T1000 (cell line): ENCODE measurements around the gene MED13.
"Not testable (repeated sequence)": the region's sequence is repeated elsewhere in the genome, so short reads cannot be mapped to it uniquely, and the experiment has no call there.

Experiments used
- DNase-seq: peaks from one replicate; lab custom pipeline; 2025; ENCODE audit warnings: mixed read lengths; lab: John Stamatoyannopoulos, UW

The MED13 gene

GRCh38 chr17:62058611-62059010 is 6.5 kb downstream of the MED13 start:
- no peak for DNase-seq

DNA sequence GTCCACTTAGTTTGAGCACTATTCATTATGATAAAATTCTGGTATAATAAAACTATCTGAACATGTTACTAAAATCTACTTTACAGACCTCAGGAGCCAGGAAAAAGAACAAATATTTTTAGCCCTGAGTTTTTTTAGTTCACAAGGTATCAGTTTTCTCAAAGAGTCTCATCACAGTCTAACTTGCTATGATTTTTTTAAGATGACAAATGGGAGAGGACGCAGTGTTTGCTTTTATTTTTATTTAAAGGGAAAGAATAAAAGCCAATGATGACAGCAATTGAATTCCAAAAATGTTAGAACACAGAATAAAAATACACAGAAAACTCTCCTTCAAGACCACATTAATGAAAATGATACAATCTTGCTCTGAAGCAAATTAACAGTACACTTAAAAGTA is 7.4 kb downstream of the MED13 start:
- DNase-seq: no peak

DNA sequence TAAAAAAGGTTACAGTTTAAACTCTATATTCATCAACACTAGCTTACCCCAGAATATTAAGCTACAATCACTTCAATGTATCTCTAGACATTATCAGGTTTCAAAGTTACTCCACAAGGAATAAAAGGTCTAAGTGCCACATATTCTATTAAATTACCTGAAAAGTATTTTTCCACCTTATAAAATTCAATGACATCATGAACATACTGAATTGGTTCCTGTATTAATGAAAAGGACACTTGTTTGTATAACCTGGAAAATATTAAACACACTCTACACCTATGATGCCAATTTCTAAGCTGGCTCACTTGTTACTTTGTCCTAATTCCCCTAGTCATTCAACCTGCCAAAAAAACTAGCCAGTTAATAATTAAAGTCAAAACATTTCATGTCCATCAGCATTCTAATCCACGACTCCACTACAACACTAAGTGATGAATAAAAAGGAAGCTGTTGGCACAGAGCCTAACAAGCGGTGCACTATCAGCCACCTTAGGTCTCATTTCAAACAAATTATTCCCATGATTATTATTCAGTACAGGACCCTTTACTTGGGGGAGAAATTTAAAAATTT is 12.2 kb downstream of the MED13 start:
- DNase-seq: no peak

GRCh38 chr17:62051053-62051452 is 14.0 kb downstream of the MED13 start:
- DNase-seq: no peak

DNA sequence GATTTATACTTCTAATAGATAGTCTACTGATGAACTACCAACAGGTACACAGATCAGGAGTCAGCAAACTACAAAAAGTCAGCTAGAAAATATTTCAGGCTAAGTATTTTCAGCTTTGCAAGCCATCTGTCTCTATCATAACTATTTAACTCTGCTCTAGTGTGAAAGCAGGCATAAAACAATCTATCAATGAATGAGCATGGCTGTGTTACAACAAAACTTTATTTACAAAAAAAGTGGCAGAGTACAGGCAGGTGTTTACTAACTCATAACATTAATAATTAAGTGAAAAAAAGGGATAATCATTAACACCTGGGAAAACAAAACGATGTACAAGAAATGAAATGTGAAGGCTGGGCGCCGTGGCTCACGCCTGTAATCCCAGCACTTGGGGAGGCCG is 15.8 kb downstream of the MED13 start:
- DNase-seq: no peak

DNA sequence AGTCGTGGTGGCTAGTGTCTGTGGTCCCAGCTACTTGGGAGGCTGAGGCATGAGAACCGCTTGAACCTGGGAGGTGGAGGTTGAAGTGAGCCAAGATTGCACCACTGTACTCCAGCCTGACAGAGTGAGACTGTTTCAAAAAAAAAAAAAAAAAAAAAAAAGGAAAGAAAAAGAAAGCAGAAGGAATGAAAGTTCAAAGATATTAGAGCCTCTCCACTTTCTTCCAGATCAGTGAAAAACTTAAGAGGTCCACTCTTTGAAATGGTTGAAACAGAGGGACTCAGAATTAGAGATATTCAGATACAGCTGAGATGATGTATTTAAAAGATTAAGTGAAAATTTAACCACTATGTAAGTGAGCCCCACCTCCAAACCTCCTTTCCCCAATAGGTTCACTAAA is 16.8 kb downstream of the MED13 start:
- DNase-seq: no peak

- no peak for DNase-seq
Observed at GRCh38 chr17:62045517-62045916, 19.6 kb downstream of the MED13 start.

DNA sequence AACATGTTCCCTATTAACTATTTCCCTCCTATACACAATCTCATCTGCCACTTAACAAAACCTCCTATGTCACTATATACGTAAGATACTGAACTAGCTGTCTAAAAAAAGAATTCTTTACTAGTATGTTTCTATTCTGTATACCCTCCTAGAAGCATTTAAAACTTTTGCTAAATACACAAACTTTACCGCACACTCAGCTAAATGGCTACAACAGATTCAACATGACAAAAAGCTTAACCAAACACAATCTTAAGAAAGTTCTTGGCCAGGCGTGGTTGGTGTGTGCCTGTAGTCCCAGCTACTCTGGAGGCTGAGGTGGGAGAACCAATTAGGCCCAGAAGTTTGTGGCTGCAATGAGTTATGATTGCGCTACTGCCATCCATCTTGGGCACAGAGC is 20.0 kb downstream of the MED13 start:
- DNase-seq: no peak

DNA sequence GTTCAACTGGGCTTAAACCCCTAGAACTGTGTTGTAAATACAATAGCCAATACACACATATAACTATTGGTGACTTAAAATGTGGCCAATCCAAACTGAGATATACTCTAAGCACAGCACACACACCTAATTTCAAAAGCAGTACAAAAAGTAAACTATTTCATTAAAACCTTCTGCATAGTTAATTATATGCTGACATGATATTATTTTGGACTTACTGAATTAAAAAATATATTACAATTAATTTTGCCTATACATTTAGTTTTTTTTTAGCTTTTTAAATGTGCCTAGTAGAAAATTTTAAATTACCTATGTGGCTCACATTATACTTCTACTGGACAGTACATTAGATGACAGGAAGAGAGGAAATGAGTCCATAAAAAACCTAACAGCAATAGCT is 21.5 kb downstream of the MED13 start:
- DNase-seq: no peak

DNA sequence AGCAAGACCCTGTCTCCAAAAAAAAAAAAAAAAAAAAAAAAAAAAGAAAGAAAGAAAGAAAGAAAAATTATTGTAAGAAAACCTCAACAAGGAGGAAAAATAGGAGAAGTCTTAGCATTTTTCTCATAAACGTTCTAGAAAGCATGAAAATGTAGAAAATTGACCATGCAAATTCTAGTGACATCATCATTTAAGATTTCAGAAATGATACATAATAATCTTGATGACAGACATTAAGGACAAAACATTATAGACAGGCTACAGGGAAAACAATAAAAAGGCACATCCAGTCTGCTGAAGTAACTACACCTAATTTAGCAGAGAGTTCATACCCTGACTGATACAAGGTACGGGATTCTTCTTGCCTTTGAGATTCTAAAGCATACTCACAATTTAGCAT is 21.9 kb downstream of the MED13 start:
- no peak for DNase-seq

- no peak for DNase-seq
Observed at GRCh38 chr17:62038248-62038647, 26.8 kb downstream of the MED13 start.

- DNase-seq: no peak
Observed at GRCh38 chr17:62033317-62033716, 31.8 kb downstream of the MED13 start.

DNA sequence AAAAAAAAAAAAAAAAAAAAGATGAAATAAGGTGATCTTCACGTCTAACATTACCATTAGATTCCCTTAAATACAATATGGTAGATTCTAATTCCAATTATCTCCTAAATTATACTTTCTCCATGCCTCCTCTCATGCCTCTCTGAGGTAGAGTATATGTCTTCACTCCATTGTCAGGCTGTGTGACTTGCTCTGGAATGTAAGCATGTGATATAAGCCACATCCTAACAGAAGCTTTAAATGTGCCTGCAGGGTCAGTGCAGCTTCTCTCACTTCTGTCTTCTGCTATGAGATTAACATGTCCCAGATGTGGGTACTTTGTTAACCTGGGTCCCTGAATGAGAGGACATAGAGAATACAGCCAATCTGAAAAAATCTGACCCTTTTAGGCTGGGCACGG is 32.6 kb downstream of the MED13 start:
- no peak for DNase-seq

DNA sequence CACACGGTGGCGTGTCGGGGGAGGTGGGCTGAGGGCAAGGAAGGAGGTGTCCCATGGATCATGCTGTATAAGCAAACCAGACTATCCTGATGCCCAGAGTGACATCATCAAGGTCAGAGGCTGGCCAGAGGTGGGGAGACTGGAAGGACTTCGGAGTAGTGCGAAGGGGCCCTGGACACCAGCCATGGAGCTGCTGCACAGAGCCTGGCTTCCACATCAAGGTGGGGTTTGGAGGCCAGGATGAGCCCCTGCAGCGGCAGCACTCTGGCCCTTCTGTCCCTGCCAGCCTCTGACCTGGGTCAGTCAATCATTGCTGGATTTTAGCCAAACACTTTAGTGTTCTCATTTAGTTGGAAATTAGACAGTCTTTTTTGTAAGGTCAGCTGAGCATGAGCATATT is 34.8 kb downstream of the MED13 start:
- no peak for DNase-seq

DNA sequence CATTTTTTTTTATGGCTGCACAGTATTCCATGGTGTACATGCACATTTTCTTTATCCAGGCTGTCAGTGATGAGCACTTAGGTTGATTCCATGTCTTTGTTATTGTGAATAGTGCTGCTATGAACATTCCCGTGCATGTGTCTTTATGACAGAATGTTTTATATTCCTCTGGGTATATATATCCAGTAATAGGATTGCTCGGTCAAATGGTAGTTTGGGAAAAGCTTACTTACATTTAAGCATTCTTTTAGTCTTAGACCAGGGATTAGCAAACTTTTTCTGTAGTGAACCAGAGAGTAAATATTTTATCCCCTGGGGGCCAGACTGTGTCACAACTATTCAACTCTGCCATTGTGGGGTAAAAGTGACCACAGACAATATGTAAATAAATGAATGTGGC is 40.2 kb downstream of the MED13 start:
- no peak for DNase-seq

GRCh38 chr17:62017912-62018311 is 47.2 kb downstream of the MED13 start:
- no peak for DNase-seq

- no peak for DNase-seq
Observed at GRCh38 chr17:62017496-62017895, 47.6 kb downstream of the MED13 start.

- no peak for DNase-seq
Observed at GRCh38 chr17:62014526-62014925, 50.6 kb downstream of the MED13 start.

DNA sequence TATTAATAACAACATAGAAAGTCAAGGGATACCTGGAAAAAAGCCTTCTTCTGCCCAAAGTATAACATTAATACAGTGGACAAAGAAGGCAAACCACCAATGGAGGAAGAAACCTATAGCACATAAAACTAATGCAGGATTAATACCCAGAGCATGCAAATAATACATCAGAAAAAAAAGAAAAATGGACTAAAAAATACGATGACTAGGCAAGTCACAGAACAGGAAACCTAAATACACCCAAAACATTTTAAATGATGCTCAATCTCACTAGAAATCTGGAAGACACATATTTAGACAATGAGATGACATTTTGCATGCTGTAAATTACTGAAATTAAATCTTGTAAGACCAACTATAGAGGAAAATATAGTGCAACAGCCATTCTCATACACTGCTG is 55.9 kb downstream of the MED13 start:
- DNase-seq: no peak

DNA sequence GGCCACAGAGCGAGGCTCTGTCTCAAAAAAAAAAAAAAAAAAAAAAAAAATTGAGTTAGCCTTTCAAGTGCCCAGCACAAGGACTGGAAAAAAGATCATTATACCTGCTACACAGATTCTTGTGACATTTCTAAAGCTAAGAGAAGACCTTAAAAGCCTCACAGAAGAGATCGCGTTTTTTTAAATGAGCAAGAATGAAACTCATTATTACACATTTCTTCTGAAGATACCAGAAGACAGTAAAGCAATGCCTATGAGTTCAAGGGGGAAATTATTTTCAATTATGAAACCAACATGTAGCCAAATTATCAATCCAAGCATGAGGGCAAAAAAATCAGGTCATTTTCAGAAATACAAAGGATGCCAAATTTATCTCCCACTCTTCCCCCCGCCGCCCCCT is 56.8 kb downstream of the MED13 start:
- DNase-seq: no peak

DNA sequence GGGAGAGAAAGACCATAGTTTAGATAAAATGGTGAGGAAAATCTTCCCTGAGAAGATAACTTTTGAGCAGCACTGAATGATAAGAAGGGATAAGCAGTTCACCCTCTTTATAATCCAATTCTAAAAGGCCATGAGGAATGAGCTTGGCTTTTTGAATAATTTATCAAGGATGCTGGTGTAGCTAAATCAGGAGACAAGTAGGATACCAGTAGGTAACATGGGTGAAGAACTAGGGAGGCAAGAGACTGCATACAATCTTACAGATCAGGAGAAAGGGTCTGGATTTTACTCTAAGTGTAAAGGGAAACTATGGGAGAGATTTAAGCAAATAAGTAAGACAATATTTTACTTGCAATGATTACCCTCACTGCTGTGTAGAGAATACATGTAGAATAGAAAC is 60.7 kb downstream of the MED13 start:
- no peak for DNase-seq

GRCh38 chr17:62003141-62003540 is 61.9 kb downstream of the MED13 start:
- not testable (repeated sequence) for DNase-seq

GRCh38 chr17:62001105-62001504 is 64.0 kb downstream of the MED13 start:
- no peak for DNase-seq

DNA sequence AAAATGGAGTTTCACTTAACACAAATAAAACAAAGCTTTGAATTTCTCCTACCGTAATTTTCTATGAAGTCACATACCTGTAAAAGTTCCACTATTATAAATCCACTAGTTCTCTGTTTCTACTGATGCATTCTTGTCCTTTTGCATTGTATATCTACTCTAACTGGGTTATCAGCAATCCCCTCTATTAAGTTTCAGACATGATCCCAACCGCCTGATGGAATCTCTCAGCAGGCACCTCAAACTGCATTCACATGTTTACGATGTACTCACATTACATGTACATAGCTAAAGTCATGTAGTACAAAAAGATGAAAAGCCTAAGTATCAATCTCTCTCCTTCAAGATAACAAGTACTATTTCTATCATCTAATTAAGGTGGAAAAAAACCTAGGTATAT is 64.9 kb downstream of the MED13 start:
- no peak for DNase-seq

DNA sequence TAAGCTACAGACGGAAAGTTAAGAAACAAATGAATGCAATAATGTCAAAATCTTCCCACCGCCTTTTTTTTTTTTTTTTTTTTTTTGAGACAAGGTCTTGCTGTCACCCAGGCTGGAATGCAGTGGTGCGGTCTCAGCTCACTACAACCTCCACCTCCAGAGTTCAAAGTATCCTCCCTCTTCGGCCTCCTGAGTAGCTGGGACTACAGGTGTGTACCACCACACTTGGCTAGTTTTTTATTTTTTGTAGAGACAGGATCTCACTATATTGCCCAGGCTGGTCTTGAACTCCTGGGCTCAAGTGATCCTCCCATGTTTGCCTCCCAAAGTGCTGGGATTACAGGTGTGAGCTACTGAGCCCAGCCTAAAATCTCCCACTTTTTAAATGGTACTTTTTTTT is 66.5 kb downstream of the MED13 start:
- DNase-seq: not testable (repeated sequence)
